GM19099 (cell line): ENCODE results near the gene SCN11A.

Experiments
- POLR2A ChIP-seq: IDR thresholded peaks from 3 replicates; pipeline ENCODE4 v1.6.1; 2011; ENCODE audit warnings: low read depth; ENCODE audit not compliant: insufficient read length; ENCODE audit errors: extremely low read depth

The SCN11A gene

GRCh38 chr3:39051649-39052561 lies at the start of gene SCN11A, which contains the start of gene WDR48:
TSS of gene SCN11A (minus strand) at chr3:39051944. CDS start at chr3:38950362, 101,582 bp downstream.
TSS of gene WDR48 (plus strand) at chr3:39052016. CDS start at chr3:39052026, 10 bp downstream.
- peak; percentile 86 for TF ChIP-seq POLR2A

DNA sequence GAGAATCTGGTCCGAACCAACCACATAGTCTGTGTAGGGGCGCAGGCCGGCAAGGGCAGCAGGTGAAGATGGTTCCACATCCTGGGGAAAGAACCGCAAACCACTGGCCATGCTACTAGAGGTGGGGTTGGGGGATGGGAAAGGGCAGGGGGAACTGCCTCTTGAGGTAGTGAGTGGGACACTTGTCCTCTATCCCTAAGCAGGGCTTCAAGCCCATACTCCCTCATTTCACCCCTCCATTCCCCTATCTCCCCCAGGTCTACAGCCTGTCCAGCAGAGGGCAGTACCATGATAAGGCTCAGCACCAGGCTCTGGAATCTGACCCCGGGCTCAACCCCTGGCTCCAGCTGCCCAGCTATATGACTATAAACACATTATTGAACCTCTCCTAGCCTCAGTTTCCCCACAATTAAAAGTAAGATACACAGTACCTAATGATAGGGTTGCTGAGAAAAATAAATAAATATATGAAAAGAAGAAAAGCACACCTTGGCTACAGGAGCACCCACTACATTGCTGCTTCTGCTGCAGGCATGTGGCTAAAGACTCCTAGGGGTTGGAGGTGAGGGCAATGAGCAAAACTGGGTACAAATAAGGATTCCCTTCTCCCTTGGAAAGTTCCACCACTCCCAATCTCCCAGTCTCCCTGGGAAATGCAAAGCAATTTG lies 49.4 kb upstream of the SCN11A start:
- no peak for TF ChIP-seq POLR2A

DNA sequence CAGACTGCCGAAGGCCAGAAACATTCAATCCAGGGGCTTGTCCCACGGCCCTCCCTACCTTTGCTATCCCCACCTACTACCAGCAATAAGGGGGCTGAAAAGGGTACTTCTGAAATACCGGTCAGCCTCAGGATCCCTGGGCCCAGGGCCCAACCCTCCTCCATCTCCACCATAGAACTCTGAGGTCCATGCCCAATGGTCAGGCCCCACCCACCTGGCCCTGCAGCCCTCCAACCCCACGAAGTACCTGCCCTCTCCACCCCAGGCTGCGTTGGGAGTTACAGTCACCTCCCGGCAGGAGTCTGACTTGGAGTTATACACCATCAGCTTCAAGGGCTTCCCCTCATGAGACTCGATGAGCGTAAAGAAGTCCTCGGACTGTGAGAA lies 48.7 kb upstream of the SCN11A start:
- no peak for TF ChIP-seq POLR2A

DNA sequence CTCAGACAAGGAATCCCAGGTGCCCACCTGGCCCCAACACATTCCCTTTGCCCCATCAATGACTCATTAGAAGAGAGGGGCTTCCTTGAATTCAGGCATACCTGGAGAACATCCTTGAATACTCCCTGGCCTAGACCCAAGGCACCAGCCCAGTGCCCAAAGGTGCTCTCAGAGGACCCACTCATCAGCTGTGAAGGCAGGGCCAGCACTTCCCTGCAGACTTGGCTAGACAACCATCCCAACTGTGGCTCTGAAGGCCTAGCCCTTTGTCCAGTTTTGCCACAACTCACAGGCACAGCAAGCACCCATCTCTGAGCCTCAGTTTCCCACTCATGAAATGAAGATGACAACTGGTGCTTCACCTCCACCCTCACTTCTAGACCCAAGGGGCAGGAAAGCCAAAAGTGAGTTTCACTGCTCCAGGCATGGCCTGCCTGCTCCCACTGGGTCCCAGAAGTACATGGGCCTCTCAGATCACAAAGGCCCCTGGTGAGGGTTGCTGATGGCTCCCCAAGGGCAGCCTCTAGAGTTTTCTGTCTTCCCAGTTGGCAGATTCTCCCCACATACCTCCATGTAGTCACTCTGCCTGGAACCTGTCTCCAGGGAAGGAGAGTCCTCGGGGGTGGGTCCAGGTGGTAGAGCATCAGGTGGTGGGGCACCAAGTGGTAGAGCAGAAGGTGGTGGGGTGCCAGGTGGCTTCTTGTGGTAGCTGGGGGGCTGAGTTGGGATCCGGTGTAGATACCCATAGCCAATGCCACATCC lies 48.2 kb upstream of the SCN11A start:
- TF ChIP-seq POLR2A, result no peak

GRCh38 chr3:39099242-39099641 lies 47.5 kb upstream of the SCN11A start:
- TF ChIP-seq POLR2A, result no peak

DNA sequence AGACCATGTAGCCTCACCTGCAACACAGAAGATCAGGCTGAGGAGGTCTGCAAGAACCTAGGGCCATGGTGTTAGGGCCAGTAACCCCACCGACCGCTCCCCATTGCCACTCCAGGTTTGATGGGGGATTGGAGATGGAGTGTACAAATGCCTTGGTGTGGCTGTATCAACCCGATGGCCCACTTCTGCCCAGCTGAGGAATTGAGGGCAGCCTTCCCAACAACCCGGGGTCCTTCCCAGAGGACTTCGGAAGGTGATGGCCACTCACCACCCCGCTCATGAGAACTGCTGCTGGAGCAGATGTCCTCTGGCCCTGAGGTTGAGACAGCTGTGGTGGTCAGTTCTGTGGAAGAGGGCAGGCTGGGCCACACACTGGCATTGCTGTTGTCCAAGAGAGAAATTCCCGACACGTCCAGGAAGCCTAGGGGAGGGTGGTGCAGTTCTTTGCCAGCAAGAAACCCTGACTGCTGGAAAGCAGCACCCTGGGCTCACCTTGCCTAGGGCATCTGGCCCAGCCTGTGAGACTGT lies 46.8 kb upstream of the SCN11A start:
- TF ChIP-seq POLR2A, result no peak

DNA sequence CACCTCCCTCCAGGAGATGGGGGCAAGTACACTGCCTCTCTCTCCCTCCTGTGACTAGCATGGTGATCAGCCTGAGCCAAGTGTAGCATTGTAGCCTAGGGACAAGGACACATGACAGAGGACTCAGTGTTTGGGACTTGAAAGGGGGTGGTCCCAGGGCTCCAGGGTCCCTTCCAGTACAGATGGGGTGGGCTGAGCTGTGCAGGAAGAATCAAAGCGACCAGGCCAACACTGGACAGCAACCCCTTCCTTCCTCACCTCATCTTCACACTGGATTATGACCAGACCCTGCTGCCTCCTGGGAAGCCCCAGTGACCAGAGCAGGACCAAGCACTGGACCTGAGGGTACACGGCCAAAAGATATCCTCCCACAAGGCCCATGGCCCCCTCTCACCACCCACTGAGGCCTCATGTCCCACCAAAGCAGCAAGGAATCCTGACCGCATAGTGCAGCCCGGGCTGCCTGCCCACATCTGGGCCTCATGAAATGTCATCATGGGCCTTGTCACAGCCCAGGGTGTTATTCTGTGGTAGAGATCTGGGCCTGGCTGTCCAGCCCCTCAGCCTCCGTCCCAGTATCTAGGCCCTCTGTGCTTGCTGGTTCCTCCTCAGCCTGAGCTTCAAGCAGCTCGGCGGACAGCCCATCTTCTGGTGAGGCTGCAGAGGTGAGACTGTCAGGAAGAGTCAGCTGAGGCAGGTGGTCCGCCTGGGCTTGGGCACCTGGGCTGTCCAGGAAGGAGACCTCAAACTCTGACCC lies 46.1 kb upstream of the SCN11A start:
- TF ChIP-seq POLR2A, result no peak

DNA sequence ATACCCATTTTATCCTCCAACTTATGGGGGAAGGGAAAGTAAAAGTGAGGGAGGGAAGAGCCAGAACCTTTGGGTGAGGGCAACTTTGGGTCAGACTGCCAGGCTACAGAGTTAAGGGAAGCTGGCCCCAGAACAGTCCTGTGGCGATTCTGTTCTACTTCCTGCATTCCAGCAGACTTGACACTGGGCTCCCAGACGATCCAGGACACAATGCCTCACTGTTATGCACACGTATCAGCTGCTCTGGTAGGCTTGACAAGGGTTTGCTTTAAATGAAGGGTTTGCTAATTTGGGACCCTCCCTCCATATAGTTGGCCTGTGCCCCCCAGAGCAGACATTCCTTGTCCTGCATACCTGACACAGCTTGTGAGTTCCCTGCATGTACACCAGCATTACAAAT lies 45.0 kb upstream of the SCN11A start:
- TF ChIP-seq POLR2A, result no peak

DNA sequence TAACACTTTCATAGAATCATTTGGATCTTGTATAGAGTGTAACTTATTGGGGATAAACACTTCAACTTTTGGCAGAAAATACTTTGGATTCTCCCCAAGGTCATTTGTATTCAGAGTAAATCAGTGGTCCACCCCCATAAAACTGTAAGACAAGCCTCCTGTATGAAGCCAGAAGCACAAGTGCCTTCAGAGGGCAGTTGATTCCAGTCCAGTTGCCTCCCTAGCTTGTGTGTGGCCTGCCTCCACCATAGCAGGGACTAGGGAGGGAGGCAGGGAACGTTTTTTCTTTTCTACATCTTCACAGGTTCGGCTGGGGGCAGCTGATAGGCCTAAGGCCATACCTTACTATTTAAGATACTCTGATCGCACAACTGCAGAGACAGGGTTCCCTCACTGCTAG lies 44.0 kb upstream of the SCN11A start:
- TF ChIP-seq POLR2A, result no peak

DNA sequence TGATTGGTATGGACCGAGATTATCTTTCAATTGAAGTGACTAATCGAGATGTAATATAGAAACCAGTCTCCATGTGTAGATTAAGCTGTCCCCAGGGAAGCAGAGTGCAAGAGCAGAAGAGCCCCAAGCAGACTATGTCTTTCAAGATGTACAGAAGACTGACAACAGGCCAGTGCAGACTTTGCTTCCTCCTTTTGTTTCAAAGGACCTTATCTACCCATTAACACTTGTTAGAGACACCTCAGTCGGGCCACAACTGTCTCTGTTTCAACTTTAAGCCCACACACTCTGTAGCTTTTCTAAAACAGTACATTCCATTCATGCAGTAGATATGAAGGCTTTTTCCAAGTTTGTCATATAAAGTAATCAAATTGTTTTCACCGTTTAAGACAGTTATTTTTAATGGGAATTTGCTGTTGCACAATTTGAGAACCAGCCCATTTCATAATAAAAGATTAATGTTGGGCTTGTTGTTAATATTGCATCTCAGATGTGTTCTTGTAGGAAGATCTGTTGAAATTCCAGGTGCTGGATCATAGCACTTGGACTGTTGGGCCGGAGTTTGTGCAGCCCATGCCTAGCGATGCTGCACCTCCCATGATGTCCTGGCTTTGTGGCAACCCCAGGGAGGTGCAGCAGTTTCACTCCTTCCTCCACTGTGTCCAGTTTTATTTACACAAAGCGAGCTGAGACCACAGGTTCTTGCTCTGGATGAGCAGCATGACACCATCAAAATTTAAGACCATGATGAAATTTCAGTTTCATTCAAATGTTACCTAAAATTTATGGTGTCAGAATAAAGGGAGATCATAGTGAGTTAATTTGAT lies 43.3 kb upstream of the SCN11A start:
- TF ChIP-seq POLR2A, result no peak

DNA sequence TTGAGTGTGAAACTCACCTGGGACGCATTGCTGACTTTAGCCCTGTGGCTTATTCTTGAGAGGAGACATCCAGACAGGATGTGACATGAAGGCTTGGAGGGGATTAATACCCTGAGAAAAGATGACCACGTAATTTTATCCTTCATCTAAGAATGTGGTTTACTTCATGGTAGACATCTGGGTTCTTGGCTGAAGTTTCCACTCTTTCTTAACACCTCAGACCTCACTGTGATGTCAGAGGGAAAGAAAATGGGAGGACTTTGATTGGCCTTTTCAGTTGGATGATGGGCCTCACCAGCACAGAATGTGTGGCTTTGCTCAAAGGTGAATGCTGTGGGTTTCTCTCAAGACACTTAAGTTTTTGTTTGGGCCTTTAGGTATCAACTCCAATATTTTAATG lies 39.2 kb upstream of the SCN11A start:
- no peak for TF ChIP-seq POLR2A

- no peak for TF ChIP-seq POLR2A
Observed at GRCh38 chr3:39088889-39089288, 37.1 kb upstream of the SCN11A start.

DNA sequence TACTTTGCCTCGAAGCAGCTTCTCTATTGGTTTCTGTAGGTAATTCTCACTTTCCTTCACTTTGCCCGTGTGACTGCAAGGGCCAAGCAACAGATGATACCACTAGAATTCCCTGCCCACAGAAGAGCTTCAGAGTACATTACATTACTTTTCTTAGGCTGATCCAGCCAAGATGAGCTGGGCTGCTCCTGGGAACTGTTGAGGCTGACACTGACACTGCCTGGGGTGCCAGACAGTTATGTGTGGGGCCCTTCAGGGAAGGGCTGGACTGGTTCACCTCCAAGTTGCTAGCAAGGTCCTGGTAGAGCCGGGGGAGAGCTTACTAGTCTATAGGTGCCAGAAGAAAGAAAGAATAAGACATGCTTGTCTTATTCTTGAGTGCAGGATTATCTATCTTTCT lies 36.7 kb upstream of the SCN11A start:
- no peak for TF ChIP-seq POLR2A

DNA sequence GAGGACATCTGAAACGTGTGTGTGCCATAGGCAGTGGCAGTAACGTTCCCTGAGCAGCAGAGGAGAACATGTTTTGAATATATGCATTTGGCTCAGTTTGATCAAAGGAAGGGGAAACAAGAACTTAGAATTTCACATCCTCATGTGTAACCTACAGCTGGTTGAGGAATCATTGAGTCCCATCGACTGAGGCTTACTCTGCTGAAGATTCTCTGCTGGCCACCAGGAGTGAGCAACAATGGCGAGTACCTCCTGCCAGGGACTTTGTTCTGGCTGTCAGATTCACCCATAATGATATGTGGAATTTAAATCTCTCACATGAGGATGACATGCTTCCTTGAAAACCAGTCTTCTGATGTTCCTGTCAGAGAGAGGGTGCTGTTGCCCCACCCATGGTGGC lies 34.4 kb upstream of the SCN11A start:
- no peak for TF ChIP-seq POLR2A

- no peak for TF ChIP-seq POLR2A
Observed at GRCh38 chr3:39082666-39083313, 31.0 kb upstream of the SCN11A start.
